SU-DHL-6 (cell line): ENCODE results near the gene ARHGDIB.

Source experiments
- H2AFZ ChIP-seq: fragments of 200-600 bp; sonication (generic); 2 replicates; pipeline ENCODE4 v1.6.1; 2014; ENCODE audit warnings: low read depth, mild to moderate bottlenecking, moderate library complexity, mixed read lengths, antibody characterized with exemption, low read length; ENCODE audit not compliant: severe bottlenecking
- H3F3A ChIP-seq: fragments of 200-600 bp; shearing (Covaris generic); 2 replicates; pipeline ENCODE4 v1.6.0; 2016; ENCODE audit warnings: antibody characterized with exemption, mild to moderate bottlenecking; ENCODE audit not compliant: insufficient read depth
- H3K27ac ChIP-seq: fragments of 200-600 bp; sonication (generic); 2 replicates; pipeline ENCODE4 v1.5.1; 2016; ENCODE audit warnings: low read depth, mild to moderate bottlenecking, low read length, moderate library complexity, mixed read lengths
- H3K27me3 ChIP-seq: fragments of 200-600 bp; sonication (generic), shearing (Covaris generic); 2 replicates; pipeline ENCODE4 v1.6.0; 2014; ENCODE audit warnings: mild to moderate bottlenecking, low read length
- H3K36me3 ChIP-seq: fragments of 200-600 bp; sonication (generic); 2 replicates; pipeline ENCODE4 v1.6.1; 2014; ENCODE audit warnings: mild to moderate bottlenecking, low read length, mixed read lengths
- H3K4me2 ChIP-seq: fragments of 300-600, 200-600 bp; shearing (Covaris generic), sonication (generic); 2 replicates; pipeline ENCODE4 v1.6.0; 2014; ENCODE audit warnings: low read length, low read depth, mild to moderate bottlenecking; ENCODE audit not compliant: poor library complexity, severe bottlenecking
- H3K4me3 ChIP-seq: fragments of 200-600 bp; sonication (generic); 2 replicates; pipeline ENCODE4 v1.5.1; 2014; ENCODE audit warnings: antibody characterized with exemption, low read length, mild to moderate bottlenecking, mixed read lengths; ENCODE audit not compliant: insufficient read depth, poor library complexity, severe bottlenecking
- H3K79me2 ChIP-seq: fragments of 200-600 bp; sonication (generic); 2 replicates; pipeline ENCODE4 v1.6.1; 2014; ENCODE audit warnings: mild to moderate bottlenecking, low read length, moderate library complexity; ENCODE audit not compliant: insufficient read depth
- H3K9ac ChIP-seq: fragments of 200-600 bp; sonication (generic); 2 replicates; pipeline ENCODE4 v1.7.0; 2014; ENCODE audit warnings: mild to moderate bottlenecking, low read length
- H3K9me2 ChIP-seq: fragments of 200-600 bp; sonication (generic); replicated peaks from 2 replicates; pipeline ENCODE4 v1.6.1; 2014; ENCODE audit warnings: low read length; ENCODE audit not compliant: insufficient read depth
- H3K9me3 ChIP-seq: fragments of 200-600 bp; sonication (generic); 2 replicates; pipeline ENCODE4 v1.6.1; 2014; ENCODE audit warnings: low read length, mixed read lengths; ENCODE audit not compliant: insufficient read depth
- H4K20me1 ChIP-seq: fragments of 200-600 bp; sonication (generic); 2 replicates; pipeline ENCODE4 v1.6.1; 2014; ENCODE audit warnings: low read depth, mild to moderate bottlenecking, antibody characterized with exemption, low read length, moderate library complexity, mixed read lengths
- EZH2phosphoT487 ChIP-seq: fragments of 200-600 bp; sonication (generic), shearing (Covaris generic); conservative IDR thresholded peaks from 2 replicates; pipeline ENCODE4 v1.6.1; 2018; ENCODE audit warnings: mild to moderate bottlenecking, antibody characterized with exemption, low read length, moderate library complexity, mixed read lengths
- TF ChIP-seq, protein P1 (sequence below): fragments of 200-600 bp; sonication (generic); IDR thresholded peaks from one replicate; pipeline ENCODE4 v1.5.1; 2017; ENCODE audit warnings: antibody characterized with exemption, mild to moderate bottlenecking, low read length, moderate library complexity; ENCODE audit not compliant: insufficient read depth, poor library complexity, severe bottlenecking

Gene ARHGDIB

DNA sequence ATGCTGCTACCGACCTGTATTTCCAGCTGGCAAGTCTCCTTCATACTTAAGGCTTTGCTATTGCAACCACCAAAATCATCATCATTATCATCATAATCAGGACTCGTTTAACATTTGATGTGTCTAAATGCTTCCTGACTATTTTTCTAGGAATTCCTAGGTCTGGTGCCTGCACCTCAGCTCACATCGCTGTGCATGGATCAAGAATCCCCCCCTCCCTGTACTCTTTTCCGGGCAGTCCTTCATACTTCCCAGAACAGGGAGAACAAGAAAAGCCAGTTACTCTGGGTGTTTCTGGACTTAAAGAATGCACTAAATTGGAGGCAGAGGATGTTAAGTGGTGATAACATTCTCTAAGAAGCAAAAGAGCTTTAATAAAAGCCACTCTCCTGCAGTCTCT, 32.5 kb downstream of the ARHGDIB start:
- H3K9ac ChIP-seq, result no peak overlapping the region
- no peak overlapping the region for H3K27ac ChIP-seq
- no peaks in the 10 kb centered on the region for H3K9me3 ChIP-seq
- H3K36me3 ChIP-seq, result no peaks in the 10 kb centered on the region
- H3K79me2 ChIP-seq, result no peaks in the 10 kb centered on the region
- no peaks in the 10 kb centered on the region for H3K27me3 ChIP-seq
- no peak for TF ChIP-seq EZH2phosphoT487
- TF ChIP-seq, protein P1, sequence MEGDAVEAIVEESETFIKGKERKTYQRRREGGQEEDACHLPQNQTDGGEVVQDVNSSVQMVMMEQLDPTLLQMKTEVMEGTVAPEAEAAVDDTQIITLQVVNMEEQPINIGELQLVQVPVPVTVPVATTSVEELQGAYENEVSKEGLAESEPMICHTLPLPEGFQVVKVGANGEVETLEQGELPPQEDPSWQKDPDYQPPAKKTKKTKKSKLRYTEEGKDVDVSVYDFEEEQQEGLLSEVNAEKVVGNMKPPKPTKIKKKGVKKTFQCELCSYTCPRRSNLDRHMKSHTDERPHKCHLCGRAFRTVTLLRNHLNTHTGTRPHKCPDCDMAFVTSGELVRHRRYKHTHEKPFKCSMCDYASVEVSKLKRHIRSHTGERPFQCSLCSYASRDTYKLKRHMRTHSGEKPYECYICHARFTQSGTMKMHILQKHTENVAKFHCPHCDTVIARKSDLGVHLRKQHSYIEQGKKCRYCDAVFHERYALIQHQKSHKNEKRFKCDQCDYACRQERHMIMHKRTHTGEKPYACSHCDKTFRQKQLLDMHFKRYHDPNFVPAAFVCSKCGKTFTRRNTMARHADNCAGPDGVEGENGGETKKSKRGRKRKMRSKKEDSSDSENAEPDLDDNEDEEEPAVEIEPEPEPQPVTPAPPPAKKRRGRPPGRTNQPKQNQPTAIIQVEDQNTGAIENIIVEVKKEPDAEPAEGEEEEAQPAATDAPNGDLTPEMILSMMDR, result no peak
- H3K9me2 ChIP-seq, result no peaks in the 10 kb centered on the region
- H2AFZ ChIP-seq, result no peak overlapping the region
- H3K4me2 ChIP-seq, result no peak overlapping the region
- no peaks in the 10 kb centered on the region for H4K20me1 ChIP-seq
- no peak overlapping the region for H3K4me3 ChIP-seq
- no peaks in the 10 kb centered on the region for H3F3A ChIP-seq

DNA sequence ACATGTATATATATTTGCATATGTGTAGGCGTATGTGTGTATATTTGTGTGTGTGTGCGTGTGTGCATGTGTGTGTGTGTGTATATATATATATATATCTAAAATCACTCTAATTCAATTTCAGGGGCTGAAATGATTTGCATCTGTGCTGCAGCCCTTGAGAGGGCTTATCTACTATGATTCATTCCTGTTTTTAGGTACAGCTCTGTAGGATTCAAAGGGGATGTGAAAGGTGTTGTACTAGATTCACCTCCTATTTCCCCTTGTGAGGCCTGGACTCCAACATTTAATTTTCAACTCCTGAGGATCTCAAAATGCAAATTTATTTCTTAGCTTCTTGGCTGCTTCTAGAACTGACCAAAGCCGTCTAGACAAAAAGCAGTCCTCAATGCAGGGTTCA, 34.1 kb downstream of the ARHGDIB start:
- no peak overlapping the region for H3K27ac ChIP-seq
- H3K79me2 ChIP-seq, result no peaks in the 10 kb centered on the region
- no peak overlapping the region for H3K9ac ChIP-seq
- H3F3A ChIP-seq, result no peaks in the 10 kb centered on the region
- TF ChIP-seq, protein P1, result no peak
- TF ChIP-seq EZH2phosphoT487, result no peak
- no peaks in the 10 kb centered on the region for H3K9me3 ChIP-seq
- no peaks in the 10 kb centered on the region for H4K20me1 ChIP-seq
- no peak overlapping the region for H3K4me3 ChIP-seq
- H3K4me2 ChIP-seq, result no peak overlapping the region
- no peak overlapping the region for H2AFZ ChIP-seq
- no peaks in the 10 kb centered on the region for H3K9me2 ChIP-seq
- no peaks in the 10 kb centered on the region for H3K27me3 ChIP-seq
- no peaks in the 10 kb centered on the region for H3K36me3 ChIP-seq

DNA sequence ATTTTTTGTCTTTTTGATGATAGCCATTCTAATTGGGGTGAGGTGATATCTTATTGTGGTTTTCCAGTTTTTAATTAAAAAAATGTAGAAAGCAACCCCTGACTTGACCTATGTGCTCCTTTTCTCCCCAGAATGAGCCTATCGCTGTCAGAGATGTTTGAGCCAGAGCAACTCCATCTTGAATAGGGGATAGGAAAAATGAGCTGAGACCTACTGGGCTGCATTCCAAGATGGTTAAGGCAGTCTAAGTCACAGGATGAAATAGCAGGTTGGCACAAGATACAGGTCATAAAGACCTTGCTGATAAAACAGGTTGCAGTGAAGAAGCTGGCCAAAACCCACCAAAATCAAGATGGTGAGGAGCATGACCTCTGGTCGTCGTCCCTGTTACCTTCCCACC, 36.9 kb downstream of the ARHGDIB start:
- H3K4me2 ChIP-seq, result no peak overlapping the region
- no peak overlapping the region for H3K27ac ChIP-seq
- H3F3A ChIP-seq, result no peaks in the 10 kb centered on the region
- no peaks in the 10 kb centered on the region for H3K27me3 ChIP-seq
- H3K36me3 ChIP-seq, result no peaks in the 10 kb centered on the region
- no peaks in the 10 kb centered on the region for H4K20me1 ChIP-seq
- no peak overlapping the region for H3K4me3 ChIP-seq
- H2AFZ ChIP-seq, result no peak overlapping the region
- no peak overlapping the region for H3K9ac ChIP-seq
- no peaks in the 10 kb centered on the region for H3K9me2 ChIP-seq
- TF ChIP-seq, protein P1, result no peak
- TF ChIP-seq EZH2phosphoT487, result no peak
- no peaks in the 10 kb centered on the region for H3K79me2 ChIP-seq
- no peaks in the 10 kb centered on the region for H3K9me3 ChIP-seq
